Activated CD8-positive, alpha-beta T cell treated with anti-CD3 and anti-CD28 coated beads for 36 hours (primary cell): ENCODE results near the gene LMAN1. TPM values are rescaled to one million over a fixed set of nuclear protein-coding genes. Genes with fewer than 3 reads are reported as not detected.
A peak's percentile ranks its signal among the peaks of the same experiment; 100 is the strongest.

ENCODE experiments used
- ATAC-seq: fragments of 200-7000 bp; cut with Tn5 transposase; one replicate; pipeline ENCODE4 v1.10.0; 2021; ENCODE audit warnings: mild to moderate bottlenecking, moderate library complexity
- CTCF ChIA-PET: fragments of 350-600 bp; sonication (Branson Sonifier 250); formaldehyde crosslinking; loops from one replicate; lab custom pipeline; 2021; ENCODE audit warnings: antibody characterized with exemption; lab: Charles Lee
- POLR2A ChIA-PET: fragments of 350-600 bp; sonication (Branson Sonifier 250); formaldehyde crosslinking; loops from one replicate; lab custom pipeline; 2021; ENCODE audit warnings: antibody characterized with exemption; lab: Charles Lee
- DNase-seq: peaks from one replicate; pipeline ENCODE4 v3.0.0-alpha.2; 2020
- H3K27ac Mint-ChIP-seq: one replicate; pipeline ENCODE4 v1.8.0; 2021; ENCODE audit warnings: mild to moderate bottlenecking, mixed read lengths
- H3K27me3 Mint-ChIP-seq: one replicate; pipeline ENCODE4 v1.8.0; 2021; ENCODE audit warnings: mixed read lengths
- H3K36me3 Mint-ChIP-seq: one replicate; pipeline ENCODE4 v1.8.0; 2021; ENCODE audit warnings: low read depth, mixed read lengths
- H3K4me1 Mint-ChIP-seq: one replicate; pipeline ENCODE4 v1.8.0; 2021; ENCODE audit warnings: low read depth, mixed read lengths
- H3K4me3 Mint-ChIP-seq: one replicate; pipeline ENCODE4 v1.8.0; 2021; ENCODE audit warnings: mild to moderate bottlenecking, moderate library complexity, mixed read lengths
- H3K9me3 Mint-ChIP-seq: one replicate; pipeline ENCODE4 v1.8.0; 2021; ENCODE audit warnings: mixed read lengths
- CTCF ChIP-seq: fragments of 200-600 bp; IDR thresholded peaks from one replicate; pipeline ENCODE4 v1.8.0; 2022; ENCODE audit warnings: antibody characterized with exemption, mild to moderate bottlenecking
- intact Hi-C: fragments of 100-400 bp; cut with micrococcal nuclease; formaldehyde crosslinking; loops from one replicate; pipeline ENCODE4 v1.10.0; 2022
- total RNA-seq, 2 experiments: library from RNA; stranded (reverse); gene quantifications; one replicate each; pipeline ENCODE4 v1.2.3, GENCODE V29; 2021

LMAN1 gene
- total RNA-seq, 2 experiments from 2014 or later = 126 to 140 TPM

GRCh38 chr18:59344996-59345395 lies 14.1 kb downstream of the LMAN1 start:
- peaks cover 55% of the 10 kb centered on the region for H3K4me1 Mint-ChIP-seq
- H3K27me3 Mint-ChIP-seq = no peaks in the 10 kb centered on the region
- ATAC-seq (no peak), DNase-seq (no peak)
- CTCF ChIA-PET = no interaction called here
- POLR2A ChIA-PET = interaction anchor here (1.1 kb wide), 1 partner anchor 10 kb away, joined by 3 read pairs; no protein-coding TSS in a partner anchor
- intact Hi-C loops = no loop called here
- no peaks in the 10 kb centered on the region for H3K9me3 Mint-ChIP-seq
- no peak overlapping the region for H3K4me3 Mint-ChIP-seq
- no peak for TF ChIP-seq CTCF
- H3K27ac Mint-ChIP-seq = no peak overlapping the region
- peaks cover 86% of the 10 kb centered on the region for H3K36me3 Mint-ChIP-seq

- Mint-ChIP-seq H3K4me3 (no peak overlapping the region), H3K9me3 (no peaks in the 10 kb centered on the region), H3K27ac (no peak overlapping the region), H3K27me3 (no peaks in the 10 kb centered on the region), H3K4me1 (peaks cover 56% of the 10 kb centered on the region), H3K36me3 (peaks cover 87% of the 10 kb centered on the region)
- no peak for ATAC-seq
- TF ChIP-seq CTCF = no peak
- ChIA-PET POLR2A (no interaction called here), CTCF (interaction anchor here (1.2 kb wide), 1 partner anchor 12 kb away, joined by 3 read pairs; no protein-coding TSS in a partner anchor)
- intact Hi-C loops = no loop called here
- no peak for DNase-seq
Observed at GRCh38 chr18:59343926-59344325, 15.1 kb downstream of the LMAN1 start.

- DNase-seq (no peak), ATAC-seq (peak; percentile 87)
- H3K36me3 Mint-ChIP-seq = peaks cover 87% of the 10 kb centered on the region
- H3K27ac Mint-ChIP-seq = peak overlapping the region; percentile 50
- ChIA-PET POLR2A (interaction anchor here (1.2 kb wide), 1 partner anchor 12 kb away, joined by 3 read pairs; no protein-coding TSS in a partner anchor), CTCF (interaction anchor here (1.6 to 2.1 kb wide), 2 partner anchors 32 to 62 kb away, joined by 5 to 8 read pairs; no protein-coding TSS in a partner anchor)
- peak overlapping the region; percentile 18 for H3K4me3 Mint-ChIP-seq
- no peaks in the 10 kb centered on the region for H3K27me3 Mint-ChIP-seq
- H3K9me3 Mint-ChIP-seq = no peaks in the 10 kb centered on the region
- intact Hi-C loops = no loop called here
- peaks cover 52% of the 10 kb centered on the region for H3K4me1 Mint-ChIP-seq
- no peak for TF ChIP-seq CTCF
Observed at GRCh38 chr18:59340817-59341216, 18.2 kb downstream of the LMAN1 start.

- intact Hi-C loops = no loop called here
- Mint-ChIP-seq H3K36me3 (peaks cover 86% of the 10 kb centered on the region), H3K27me3 (no peaks in the 10 kb centered on the region), H3K27ac (peak overlapping the region; percentile 50), H3K4me1 (peaks cover 49% of the 10 kb centered on the region), H3K4me3 (no peak overlapping the region), H3K9me3 (no peaks in the 10 kb centered on the region)
- no peak for TF ChIP-seq CTCF
- ChIA-PET POLR2A (interaction anchor here (1.1 to 1.2 kb wide), 2 partner anchors 13 to 16 kb away, joined by 3 read pairs; no protein-coding TSS in a partner anchor), CTCF (interaction anchor here (1.2 to 2.1 kb wide), 4 partner anchors 14 to 62 kb away, joined by 3 to 8 read pairs (median 4); no protein-coding TSS in a partner anchor)
- ATAC-seq (no peak), DNase-seq (no peak)
Observed at GRCh38 chr18:59340312-59340711, 18.8 kb downstream of the LMAN1 start.

- H3K27me3 Mint-ChIP-seq = no peaks in the 10 kb centered on the region
- TF ChIP-seq CTCF = no peak
- H3K4me3 Mint-ChIP-seq = no peak overlapping the region
- ATAC-seq (no peak), DNase-seq (no peak)
- H3K9me3 Mint-ChIP-seq = no peaks in the 10 kb centered on the region
- no peaks in the 10 kb centered on the region for H3K4me1 Mint-ChIP-seq
- ChIA-PET CTCF (interaction anchor here (1.2 kb wide), 1 partner anchor 69 kb away, joined by 5 read pairs; no protein-coding TSS in a partner anchor), POLR2A (no interaction called here)
- H3K27ac Mint-ChIP-seq = no peak overlapping the region
- intact Hi-C loops = no loop called here
- peaks cover 56% of the 10 kb centered on the region for H3K36me3 Mint-ChIP-seq
Observed at GRCh38 chr18:59332986-59333385, 26.1 kb downstream of the LMAN1 start.
